Measurements from ENCODE around the gene USP24.
"Not testable (repeated sequence)": the region's sequence is repeated elsewhere in the genome, so short reads cannot be mapped to it uniquely, and the experiment has no call there.

Gene USP24

GRCh38 chr1:55026682-55027081 lies 188.5 kb downstream of the USP24 start:
- DNase-seq: not testable (repeated sequence)

DNA sequence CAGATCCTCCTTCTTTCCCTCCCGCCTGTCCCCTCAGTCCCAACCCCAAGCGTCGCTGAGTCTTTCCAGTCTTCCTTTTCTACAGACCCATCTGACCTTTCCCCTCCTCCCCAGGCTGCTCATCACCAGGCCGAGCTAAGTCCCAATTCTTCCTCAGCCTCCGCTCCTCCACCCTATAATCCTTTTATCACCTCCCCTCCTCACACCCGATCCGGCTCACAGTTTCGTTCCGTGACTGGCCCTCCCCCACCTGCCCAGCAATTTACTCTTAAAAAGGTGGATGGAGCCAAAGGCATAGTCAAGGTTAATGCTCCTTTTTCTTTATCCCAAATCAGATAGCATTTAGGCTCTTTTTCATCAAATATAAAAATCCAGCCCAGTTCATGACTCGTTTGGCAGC lies 191.0 kb downstream of the USP24 start:
- DNase-seq: not testable (repeated sequence)

DNA sequence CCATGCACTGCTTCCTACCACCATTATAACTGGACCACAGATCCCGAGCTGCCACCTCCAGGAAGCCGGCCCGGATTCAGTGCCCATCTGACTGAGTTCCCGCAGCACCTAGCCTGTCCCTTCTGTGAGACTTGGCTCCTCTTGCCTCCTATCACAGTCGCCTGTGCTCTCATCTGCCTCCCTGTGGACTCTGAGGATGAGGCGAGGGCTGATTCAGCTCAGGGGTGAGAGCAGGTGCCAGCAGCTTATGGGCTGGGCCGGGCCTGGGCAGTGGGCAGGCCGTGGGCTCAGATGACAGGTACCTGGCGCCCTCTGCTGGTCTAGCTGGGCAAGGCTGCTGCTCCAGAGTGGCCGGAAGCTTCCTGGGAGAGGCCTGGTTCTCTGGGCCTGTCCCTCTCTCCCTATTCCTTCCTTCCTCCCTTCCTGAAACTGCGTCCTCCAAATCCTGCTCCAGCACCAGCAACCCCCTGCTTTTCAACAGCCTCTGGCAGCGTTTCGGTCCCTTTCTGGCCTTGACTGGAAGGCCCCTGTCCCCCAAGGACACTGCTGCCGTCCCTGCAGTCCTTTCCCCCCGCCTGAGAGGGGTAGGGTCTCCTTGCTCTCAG lies 193.1 kb downstream of the USP24 start:
- DNase-seq: peak; percentile 59

DNA sequence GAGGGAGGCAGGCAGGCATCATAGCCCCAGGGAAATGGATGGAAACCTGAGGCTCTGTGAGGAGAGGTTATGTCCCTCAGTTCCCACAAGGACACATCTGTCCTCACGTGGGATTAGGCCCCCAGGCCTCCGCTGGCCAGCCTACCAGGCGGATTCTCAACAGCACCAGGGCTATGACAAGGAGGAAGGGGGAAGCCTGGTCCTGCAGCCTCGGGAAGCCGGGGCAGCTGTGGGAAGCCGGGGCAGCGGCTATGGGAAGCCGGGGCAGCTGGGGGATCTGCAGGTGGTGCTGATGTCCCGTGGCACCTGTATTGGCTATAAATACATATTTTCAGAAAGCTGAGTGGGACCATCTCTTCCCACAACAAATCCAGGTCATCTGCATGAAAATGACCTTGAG lies 196.8 kb downstream of the USP24 start:
- no peak for DNase-seq

Measured in T-helper 9 cell (primary cell).